ENCODE results near the gene GSKIP. TPM values are rescaled to one million over a fixed set of nuclear protein-coding genes. Genes with fewer than 3 reads are reported as not detected.

The GSKIP gene
- total RNA-seq, 4 donors from 2014 or later = 10.4 to 22.0 (median 13.1) TPM

DNA sequence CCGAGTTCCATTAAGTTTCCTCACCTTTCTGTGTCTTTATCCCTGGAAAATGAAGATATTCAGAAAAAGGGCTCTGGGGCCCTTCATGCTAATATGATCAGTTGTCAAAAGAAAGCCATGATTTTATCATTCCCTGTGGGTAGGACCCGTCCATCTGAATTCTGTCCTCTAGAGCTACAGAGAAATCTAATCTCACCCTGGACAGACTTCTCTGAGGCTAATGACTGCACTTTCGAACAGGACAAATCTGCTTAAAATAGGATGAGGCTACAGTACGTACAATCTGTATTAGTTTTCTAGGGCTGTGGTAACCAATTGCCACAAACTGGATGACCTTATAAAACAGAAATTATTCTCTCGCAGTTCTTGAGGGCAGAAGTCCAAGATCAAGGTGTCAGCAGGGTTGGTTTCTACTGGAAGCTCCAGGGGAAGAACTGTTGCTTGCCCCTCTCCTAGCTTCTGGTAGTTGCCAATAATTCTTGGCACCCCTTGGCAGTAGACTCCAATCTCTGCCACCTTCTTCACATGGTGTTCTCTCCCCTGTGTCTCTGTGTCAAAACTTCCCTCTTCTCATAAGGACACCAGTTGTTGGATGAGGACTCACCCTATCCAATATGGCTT, 29.9 kb downstream of the GSKIP start:
- DNase-seq (ENCODE audit: extremely low spot score) = peak; percentile 17
- intact Hi-C loops (cut with DNase I) = no loop called here
- TF ChIP-seq CTCF (IDR thresholded peaks at IDR 0.05) (no peak), POLR2AphosphoS5 (IDR thresholded peaks at IDR 0.05) (no peak), POLR2A (IDR thresholded peaks at IDR 0.05; ENCODE audit: low read depth) (no peak), EP300 (IDR thresholded peaks at IDR 0.05) (no peak)
- 90% methylated on average over 5 of the region's 5 CpGs for WGBS
- Histone ChIP-seq H3K27ac (replicated peaks in 1 of 4) (no peak overlapping the region), H3K4me1 (peaks cover 14 to 19% (median 16%) of the 10 kb centered on the region in 4 donors), H3K36me3 (no peaks in the 10 kb centered on the region), H3K9me3 (no peaks in the 10 kb centered on the region), H3K4me3 (no peak overlapping the region), H3K27me3 (peaks cover 0 to 3% (median 0%) of the 10 kb centered on the region in 4 donors)

DNA sequence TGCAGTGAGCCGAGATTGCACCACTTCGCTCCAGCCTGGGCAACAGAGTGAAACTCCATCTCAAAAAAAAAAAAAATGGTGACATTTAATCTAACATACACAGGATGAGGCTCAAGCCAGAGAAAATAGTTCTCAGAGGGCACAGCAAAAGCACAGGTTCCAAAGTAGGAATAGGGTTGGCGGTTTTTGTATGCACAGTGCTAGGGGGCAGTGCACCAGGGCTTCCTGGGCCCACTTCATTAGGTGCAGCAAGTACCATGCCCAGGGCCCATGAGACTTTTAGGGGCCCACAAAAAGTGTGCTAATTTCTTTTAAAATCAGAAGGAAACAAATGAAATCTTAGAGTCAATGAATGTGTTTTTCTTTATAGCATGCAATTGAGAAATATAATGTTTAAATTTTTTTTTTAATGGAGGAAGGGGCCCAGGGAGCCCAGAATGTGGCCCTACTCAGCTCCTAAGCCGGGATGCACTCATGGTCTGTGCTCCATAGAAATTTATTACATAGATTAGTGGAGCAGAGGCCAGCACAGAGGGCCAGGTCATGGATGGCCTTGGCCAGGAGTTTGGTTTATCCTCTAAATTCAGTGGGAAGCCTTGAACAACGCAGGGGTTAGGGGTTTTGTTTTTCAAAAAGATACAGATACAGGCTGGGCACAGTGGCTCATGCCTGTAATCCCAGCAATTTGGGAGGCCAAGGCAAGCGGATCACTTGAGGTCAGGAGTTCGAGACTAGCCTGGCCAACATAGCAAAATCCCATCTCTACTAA, 30.9 kb downstream of the GSKIP start:
- intact Hi-C loops (cut with DNase I) = no loop called here
- Histone ChIP-seq H3K4me1 (peaks cover 14 to 19% (median 16%) of the 10 kb centered on the region in 4 donors), H3K4me3 (no peak overlapping the region), H3K27me3 (peaks cover 0 to 3% (median 0%) of the 10 kb centered on the region in 4 donors), H3K27ac (replicated peaks in 1 of 4) (no peak overlapping the region), H3K36me3 (no peaks in the 10 kb centered on the region), H3K9me3 (no peaks in the 10 kb centered on the region)
- TF ChIP-seq POLR2AphosphoS5 (IDR thresholded peaks at IDR 0.05) = no peak
- TF ChIP-seq EP300 (IDR thresholded peaks at IDR 0.05) = no peak
- TF ChIP-seq CTCF (IDR thresholded peaks at IDR 0.05) = no peak
- no peak for TF ChIP-seq POLR2A (IDR thresholded peaks at IDR 0.05; ENCODE audit: low read depth)
- DNase-seq (ENCODE audit: extremely low spot score) = peak; percentile 78
- WGBS = 92% methylated on average over 7 of the region's 7 CpGs

- DNase-seq (ENCODE audit: extremely low spot score) = peak; percentile 55
- Histone ChIP-seq H3K4me3 (no peak overlapping the region), H3K27me3 (no peaks in the 10 kb centered on the region), H3K9me3 (no peaks in the 10 kb centered on the region), H3K27ac (replicated peaks in 1 of 4) (no peak overlapping the region), H3K36me3 (no peaks in the 10 kb centered on the region), H3K4me1 (no peaks in the 10 kb centered on the region)
- intact Hi-C loops (cut with DNase I) = no loop called here
- TF ChIP-seq POLR2A (IDR thresholded peaks at IDR 0.05; ENCODE audit: low read depth) (no peak), POLR2AphosphoS5 (IDR thresholded peaks at IDR 0.05) (no peak), EP300 (IDR thresholded peaks at IDR 0.05) (no peak), CTCF (IDR thresholded peaks at IDR 0.05) (no peak)
- 90% methylated on average over 8 of the region's 8 CpGs for WGBS
Measured at GRCh38 chr14:96398432-96398831, 35.1 kb downstream of the GSKIP start.

- no peaks in the 10 kb centered on the region for H3K27me3 ChIP-seq
- no peak overlapping the region for H3K4me3 ChIP-seq
- H3K27ac ChIP-seq (replicated peaks in 1 of 4) = no peak overlapping the region
- H3K9me3 ChIP-seq = no peaks in the 10 kb centered on the region
- peak; percentile 90 for DNase-seq (ENCODE audit: extremely low spot score)
- H3K4me1 ChIP-seq = no peaks in the 10 kb centered on the region
- intact Hi-C loops (cut with DNase I) = no loop called here
- TF ChIP-seq POLR2AphosphoS5 (IDR thresholded peaks at IDR 0.05) (no peak), CTCF (IDR thresholded peaks at IDR 0.05) (no peak), POLR2A (IDR thresholded peaks at IDR 0.05; ENCODE audit: low read depth) (no peak), EP300 (IDR thresholded peaks at IDR 0.05) (no peak)
- H3K36me3 ChIP-seq = no peaks in the 10 kb centered on the region
- WGBS = 90% methylated on average over 5 of the region's 5 CpGs
Measured at GRCh38 chr14:96398921-96399320, 35.6 kb downstream of the GSKIP start.

Data from esophagus muscularis mucosa (tissue), 4 donors.